Mucosa of descending colon (tissue), 3 donors: ENCODE measurements around the gene PTPDC1. TPM values are rescaled to one million over a fixed set of nuclear protein-coding genes. Genes with fewer than 3 reads are reported as not detected.
"Not testable (repeated sequence)": the region's sequence is repeated elsewhere in the genome, so short reads cannot be mapped to it uniquely, and the experiment has no call there.

Experiments used
- ATAC-seq: fragments of 200-7000 bp; cut with Tn5 transposase; one replicate; pipeline ENCODE4 v1.9.1; 2020; ENCODE audit warnings: mild to moderate bottlenecking, moderate library complexity
- DNase-seq, 3 donors: peaks; one replicate each; pipeline ENCODE4 v3.0.0-alpha.2; 2020
- H3K36me3 ChIP-seq: fragments of 200-600 bp; one replicate; pipeline ENCODE4 v1.8.0; 2021; ENCODE audit warnings: low read depth, mild to moderate bottlenecking
- H3K4me1 ChIP-seq: fragments of 200-600 bp; one replicate; pipeline ENCODE4 v1.8.0; 2021; ENCODE audit warnings: low read depth, mild to moderate bottlenecking
- H3K4me3 ChIP-seq: fragments of 200-600 bp; one replicate; pipeline ENCODE4 v1.8.0; 2021; ENCODE audit warnings: mild to moderate bottlenecking
- H3K9me3 ChIP-seq: fragments of 200-600 bp; one replicate; pipeline ENCODE4 v1.8.0; 2021; ENCODE audit warnings: mild to moderate bottlenecking
- intact Hi-C, 2 donors: fragments of 100-400 bp; cut with DNase I in 1 of 2; cut with micrococcal nuclease in 1 of 2; formaldehyde crosslinking; loops; one replicate each; pipeline versions ENCODE4 v1.11.0 to v1.11.1; 2022; cut with DNase I, micrococcal nuclease
- total RNA-seq, 3 donors: library from RNA; stranded (reverse); fragmentation: NEBNext Ultra II Directional in 2 of 3; extraction: Animal tissue kit (Norgen Biotek cat#: 25700) in 2 of 3; gene quantifications; one replicate each; pipeline versions ENCODE4 v1.2.1 to v1.2.4, GENCODE V29; 2021 to 2023
- TF ChIP-seq, protein P1 (sequence below): fragments of 200-600 bp; IDR thresholded peaks from one replicate; pipeline ENCODE4 v1.8.0; 2022; ENCODE audit warnings: antibody characterized with exemption, mild to moderate bottlenecking
- donor health status: DM: no; HTN: no; CAD: no; lungs with moderate emphysema.
- donor health status: DM: no; HTN: no; CAD: no.
- donor health status: DM: no; HTN: yes; CAD: no.

Gene PTPDC1
- total RNA-seq, 3 donors from 2014 or later: 5.7 to 8.9 (median 8.0) TPM

DNA sequence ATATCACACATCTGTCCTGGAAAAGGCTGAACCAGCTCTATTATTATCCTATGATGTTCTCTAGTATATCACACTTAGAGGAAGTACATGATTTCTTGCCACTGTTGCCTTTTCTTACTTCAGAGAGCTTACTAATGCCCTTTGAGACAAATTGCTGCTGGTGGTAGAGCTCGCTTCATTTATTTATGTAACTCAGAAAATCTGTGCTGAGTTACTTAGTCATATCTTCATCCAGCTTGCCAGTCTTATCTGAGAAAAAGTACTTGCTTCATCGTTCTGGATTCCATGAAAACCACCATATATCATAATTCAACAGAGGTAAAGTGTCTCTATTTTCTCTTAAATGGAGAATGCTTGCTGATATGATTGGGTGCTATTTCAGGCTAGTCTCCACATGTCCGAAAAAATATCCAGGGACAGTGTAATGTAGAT lies 26.6 kb downstream of the PTPDC1 start:
- intact Hi-C loops: no loop called here
- Histone ChIP-seq H3K4me3 (no peak overlapping the region), H3K36me3 (no peaks in the 10 kb centered on the region), H3K9me3 (no peaks in the 10 kb centered on the region), H3K4me1 (no peaks in the 10 kb centered on the region)
- DNase-seq (no peak), ATAC-seq (no peak)
- TF ChIP-seq, protein P1, sequence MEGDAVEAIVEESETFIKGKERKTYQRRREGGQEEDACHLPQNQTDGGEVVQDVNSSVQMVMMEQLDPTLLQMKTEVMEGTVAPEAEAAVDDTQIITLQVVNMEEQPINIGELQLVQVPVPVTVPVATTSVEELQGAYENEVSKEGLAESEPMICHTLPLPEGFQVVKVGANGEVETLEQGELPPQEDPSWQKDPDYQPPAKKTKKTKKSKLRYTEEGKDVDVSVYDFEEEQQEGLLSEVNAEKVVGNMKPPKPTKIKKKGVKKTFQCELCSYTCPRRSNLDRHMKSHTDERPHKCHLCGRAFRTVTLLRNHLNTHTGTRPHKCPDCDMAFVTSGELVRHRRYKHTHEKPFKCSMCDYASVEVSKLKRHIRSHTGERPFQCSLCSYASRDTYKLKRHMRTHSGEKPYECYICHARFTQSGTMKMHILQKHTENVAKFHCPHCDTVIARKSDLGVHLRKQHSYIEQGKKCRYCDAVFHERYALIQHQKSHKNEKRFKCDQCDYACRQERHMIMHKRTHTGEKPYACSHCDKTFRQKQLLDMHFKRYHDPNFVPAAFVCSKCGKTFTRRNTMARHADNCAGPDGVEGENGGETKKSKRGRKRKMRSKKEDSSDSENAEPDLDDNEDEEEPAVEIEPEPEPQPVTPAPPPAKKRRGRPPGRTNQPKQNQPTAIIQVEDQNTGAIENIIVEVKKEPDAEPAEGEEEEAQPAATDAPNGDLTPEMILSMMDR: no peak

DNA sequence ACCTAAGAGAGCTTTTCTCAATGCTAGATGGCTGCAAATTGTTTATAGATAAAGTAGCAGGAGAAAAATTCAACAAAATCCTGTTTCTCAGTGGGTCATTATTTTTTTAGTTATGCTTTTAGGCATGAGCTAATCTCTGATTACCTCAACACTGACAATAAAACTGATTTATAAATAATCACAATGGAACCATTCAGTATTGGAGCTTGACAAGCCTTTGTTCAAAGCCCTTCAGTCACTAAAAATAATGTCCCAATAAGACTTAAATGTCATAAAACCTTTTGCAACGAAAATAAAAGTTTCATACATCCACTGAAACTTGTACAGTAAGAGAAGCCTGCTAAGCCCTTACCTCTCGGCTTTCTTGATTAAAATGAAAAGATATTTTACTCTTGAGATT lies 27.2 kb downstream of the PTPDC1 start:
- no peaks in the 10 kb centered on the region for H3K36me3 ChIP-seq
- ATAC-seq: no peak
- DNase-seq: no peak
- H3K4me1 ChIP-seq: no peaks in the 10 kb centered on the region
- H3K4me3 ChIP-seq: no peak overlapping the region
- no peaks in the 10 kb centered on the region for H3K9me3 ChIP-seq
- intact Hi-C loops: no loop called here
- TF ChIP-seq, protein P1: no peak

DNA sequence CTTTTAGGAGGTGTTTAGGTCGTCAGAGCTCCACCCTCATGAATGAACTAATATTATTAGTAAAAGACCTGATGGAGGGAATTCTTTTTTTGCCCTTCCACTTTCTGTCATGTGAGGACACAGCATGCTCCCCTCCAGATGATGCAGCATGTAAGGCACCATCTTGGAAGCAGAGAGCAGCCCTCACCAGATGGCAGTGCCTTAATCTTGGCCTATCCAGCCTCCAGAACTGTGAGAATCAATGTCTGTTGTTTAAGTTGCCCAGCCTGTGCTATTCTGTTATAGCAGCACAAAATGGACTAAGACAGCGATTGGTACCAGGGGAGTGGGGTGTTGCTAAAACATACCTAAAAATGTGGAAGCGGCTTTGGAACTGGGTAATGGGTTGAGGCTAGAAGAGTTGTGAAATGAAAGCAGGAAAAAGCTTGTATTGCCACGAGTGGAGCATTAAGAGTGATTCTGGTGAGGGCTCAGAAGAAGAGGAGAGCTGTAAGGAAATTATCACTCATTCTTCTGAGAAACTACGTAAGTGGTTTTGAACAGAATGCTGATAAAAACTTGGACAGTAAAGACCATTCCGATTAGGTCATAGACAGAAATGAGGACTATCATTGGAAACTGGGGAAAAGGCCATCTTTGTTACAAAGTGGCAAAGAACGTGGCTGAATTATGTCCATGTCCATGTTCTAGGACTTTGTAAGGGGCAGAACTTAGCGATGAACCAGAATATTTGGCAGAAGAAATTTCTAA lies 28.6 kb downstream of the PTPDC1 start:
- no peak for ATAC-seq
- no peaks in the 10 kb centered on the region for H3K9me3 ChIP-seq
- DNase-seq: no peak
- TF ChIP-seq, protein P1: no peak
- H3K4me3 ChIP-seq: no peak overlapping the region
- H3K36me3 ChIP-seq: no peaks in the 10 kb centered on the region
- H3K4me1 ChIP-seq: no peaks in the 10 kb centered on the region
- intact Hi-C loops: no loop called here

DNA sequence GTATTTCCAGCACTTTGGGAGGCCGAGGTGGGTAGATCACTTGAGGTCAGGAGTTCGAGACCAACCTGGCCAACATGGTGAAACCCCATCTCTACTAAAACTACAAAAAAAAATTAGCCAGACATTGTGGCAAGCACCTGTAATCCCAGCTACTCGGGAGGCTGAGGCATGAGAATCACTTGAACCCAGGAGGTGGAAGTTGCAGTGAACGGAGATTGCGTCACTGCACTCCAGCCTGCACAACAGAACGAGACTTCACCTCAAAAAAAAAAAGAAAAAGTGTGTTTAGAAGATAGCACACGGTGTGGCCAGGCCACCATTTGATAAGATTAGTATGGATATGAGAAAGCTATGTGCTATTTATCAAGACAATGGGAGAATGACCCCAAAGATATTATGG lies 35.8 kb downstream of the PTPDC1 start:
- H3K36me3 ChIP-seq, DNase-seq, H3K4me3 ChIP-seq, intact Hi-C loops, H3K4me1 ChIP-seq, ATAC-seq: not testable (repeated sequence)
- peaks cover 10% of the 10 kb centered on the region for H3K9me3 ChIP-seq

DNA sequence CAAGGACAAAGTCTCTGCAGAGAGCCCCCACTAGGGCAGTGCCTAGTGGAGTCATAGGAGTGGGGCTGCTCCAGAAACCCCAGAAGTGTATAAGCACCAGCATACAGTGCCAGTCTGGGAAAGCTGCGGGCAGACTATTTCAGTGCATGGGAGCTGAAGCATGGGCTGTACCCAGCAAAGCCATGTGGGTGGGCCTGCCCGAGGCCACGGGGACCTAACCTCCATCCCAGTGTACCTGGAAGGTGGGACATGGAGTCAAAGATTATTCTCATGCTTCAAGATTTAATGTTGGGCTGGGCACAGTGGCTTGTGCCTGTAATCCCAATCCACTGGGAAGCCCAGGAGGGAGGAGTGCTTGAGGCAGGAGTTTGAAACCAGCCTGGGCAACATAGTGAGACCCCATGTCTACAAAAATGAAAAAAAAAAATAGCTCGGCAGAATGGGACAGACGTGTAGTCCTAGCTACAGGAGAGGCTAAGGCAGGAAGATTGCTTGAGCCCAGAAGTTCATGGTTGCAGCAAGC lies 36.7 kb downstream of the PTPDC1 start:
- H3K36me3 ChIP-seq: no peaks in the 10 kb centered on the region
- intact Hi-C loops: no loop called here
- peaks cover 14% of the 10 kb centered on the region for H3K9me3 ChIP-seq
- H3K4me1 ChIP-seq: no peaks in the 10 kb centered on the region
- TF ChIP-seq, protein P1: no peak
- ATAC-seq: no peak
- no peak for DNase-seq
- H3K4me3 ChIP-seq: no peak overlapping the region

DNA sequence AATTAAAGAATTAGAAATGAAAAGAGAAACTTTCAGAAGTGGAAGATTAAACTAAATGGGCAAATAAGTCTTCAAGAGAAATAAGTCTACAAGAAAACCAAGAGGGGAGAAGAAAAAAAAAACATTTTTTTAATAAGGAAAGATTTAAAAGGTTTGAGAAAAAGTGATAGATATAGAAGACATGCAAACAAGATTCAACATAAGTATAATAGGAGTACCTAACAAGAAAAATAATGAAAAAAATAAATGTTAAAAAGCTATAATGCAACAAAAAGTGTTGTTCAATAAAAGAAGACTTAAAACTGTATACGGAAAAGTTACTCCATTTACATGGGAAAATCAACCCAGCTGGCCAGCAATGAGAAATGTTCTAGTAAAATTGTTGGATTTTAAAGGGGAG lies 42.6 kb downstream of the PTPDC1 start:
- TF ChIP-seq, protein P1: no peak
- no peak for ATAC-seq

More for the DNA sequence above, 42.6 kb downstream of the PTPDC1 start:
- no peaks in the 10 kb centered on the region for H3K36me3 ChIP-seq
- intact Hi-C loops: no loop called here
- no peak overlapping the region for H3K4me3 ChIP-seq
- H3K4me1 ChIP-seq: no peaks in the 10 kb centered on the region
- no peak for DNase-seq
- H3K9me3 ChIP-seq: peaks cover 45% of the 10 kb centered on the region
